Prostate gland (tissue), 2 donors: Measurements from ENCODE around the gene MMRN1. TPM values are rescaled to one million over a fixed set of nuclear protein-coding genes. Genes with fewer than 3 reads are reported as not detected.

ENCODE experiments used
- DNase-seq: peaks from one replicate; pipeline ENCODE4 v3.0.0-alpha.2; 2019; ENCODE audit warnings: low spot score
- H3K27ac ChIP-seq, 2 donors: fragments of 200-600 bp; sonication (generic); 2 replicates each; pipeline ENCODE4 v1.5.1; 2017 to 2019
- H3K27me3 ChIP-seq: fragments of 200-600 bp; sonication (generic); replicated peaks from 2 replicates; pipeline ENCODE4 v1.5.1; 2019; ENCODE audit not compliant: insufficient read depth
- H3K36me3 ChIP-seq, 2 donors: fragments of 200-600 bp; sonication (generic); 1 replicate in 1 of 2; 2 replicates in 1 of 2; pipeline versions ENCODE4 v1.5.1 to v1.8.1; 2017 to 2019
- H3K4me1 ChIP-seq: fragments of 200-600 bp; sonication (generic); replicated peaks from 2 replicates; pipeline ENCODE4 v1.5.1; 2019
- H3K4me3 ChIP-seq, 2 donors: fragments of 200-600 bp; sonication (generic); 2 replicates each; pipeline ENCODE4 v1.5.1; 2017 to 2019
- H3K9me3 ChIP-seq: fragments of 200-600 bp; sonication (generic); 2 replicates; pipeline ENCODE4 v1.5.1; 2017
- CTCF ChIP-seq, 4 experiments: fragments of 200-600 bp in 2 of 4; fragments of 450-650 bp in 2 of 4; sonication (generic) in 2 of 4; IDR thresholded peaks; 1 replicate in 3 of 4; 2 replicates in 1 of 4; pipeline ENCODE4 v1.5.1; 2016 to 2019; ENCODE audit warnings: antibody characterized with exemption in 4 of 4, mild to moderate bottlenecking in 2 of 4, moderate library complexity in 2 of 4
- POLR2A ChIP-seq: fragments of 450-650 bp; IDR thresholded peaks from one replicate; pipeline ENCODE4 v1.6.1; 2016; ENCODE audit warnings: antibody characterized with exemption, mild to moderate bottlenecking
- POLR2AphosphoS5 ChIP-seq: sonication (generic); formaldehyde crosslinking; IDR thresholded peaks from one replicate; pipeline ENCODE4 v1.6.1; 2017; ENCODE audit warnings: antibody characterized with exemption
- WGBS: methylation state at CpG from one replicate; pipeline ENCODE4 v1.1.5; 2018; 5-methylcytosine and 5-hydroxymethylcytosine counted together
- intact Hi-C: fragments of 100-400 bp; cut with DNase I; formaldehyde crosslinking; loops from one replicate; pipeline ENCODE4 v1.14.2; 2022
- total RNA-seq, 2 donors: library from RNA; depleted of rRNA; stranded (reverse); fragments of >200 nt; gene quantifications; one replicate each; pipeline ENCODE4 v1.1.0, GENCODE V29; 2016

MMRN1 gene
- total RNA-seq, result 10 to 100 TPM in 1 of 2 donors, 1 to 10 TPM in 1; 5.9 to 10.6 TPM

- H3K4me3 ChIP-seq, result no peak within 1 kb of the TSS
- no peaks in the 10 kb centered on the region for H3K9me3 ChIP-seq
- no peaks in the 10 kb centered on the region for H3K27me3 ChIP-seq
- WGBS, result 76% methylated on average over 11 of the region's 11 CpGs
- H3K36me3 ChIP-seq, result no peaks in the 10 kb centered on the region
- intact Hi-C loops, result no loop called here
- TF ChIP-seq POLR2AphosphoS5 (no peak), CTCF (IDR thresholded peaks at IDR 0.05) (no peak), POLR2A (no peak)
- H3K27ac ChIP-seq, result no peak within 1 kb of the TSS
- DNase-seq, result no peak
- no peaks in the 10 kb centered on the region for H3K4me1 ChIP-seq
Observed at GRCh38 chr4:89894649-89895550, at the start of gene MMRN1. Gene MMRN1, plus strand, starts transcription at chr4:89894854. Its CDS starts 118 bp downstream, at chr4:89894972.

- 50% methylated on average over 1 of the region's 1 CpG for WGBS
- Histone ChIP-seq H3K9me3 (no peaks in the 10 kb centered on the region), H3K4me1 (no peaks in the 10 kb centered on the region), H3K27me3 (no peaks in the 10 kb centered on the region), H3K27ac (peak overlapping the region in 1 of 2 donors; percentile 11), H3K4me3 (no peak overlapping the region), H3K36me3 (no peaks in the 10 kb centered on the region)
- TF ChIP-seq POLR2A, result no peak
- TF ChIP-seq POLR2AphosphoS5, result peak; percentile 73
- peak; percentile 65 for DNase-seq
- intact Hi-C loops, result no loop called here
Observed at GRCh38 chr4:89847571-89848325, 46.9 kb upstream of the MMRN1 start.

- intact Hi-C loops, result no loop called here
- no peaks in the 10 kb centered on the region for H3K4me1 ChIP-seq
- H3K9me3 ChIP-seq, result no peaks in the 10 kb centered on the region
- no peak for DNase-seq
- no peaks in the 10 kb centered on the region for H3K36me3 ChIP-seq
- H3K27ac ChIP-seq, result no peak overlapping the region
- no peak for TF ChIP-seq POLR2AphosphoS5
- TF ChIP-seq POLR2A, result no peak
- no peak for TF ChIP-seq CTCF (IDR thresholded peaks at IDR 0.05)
- 75% methylated on average over 3 of the region's 3 CpGs for WGBS
- H3K4me3 ChIP-seq, result no peak overlapping the region
- no peaks in the 10 kb centered on the region for H3K27me3 ChIP-seq
Observed at GRCh38 chr4:89855236-89855635, 39.4 kb upstream of the MMRN1 start.

GRCh38 chr4:89860971-89861370, 33.7 kb upstream of the MMRN1 start:
- H3K4me3 ChIP-seq, result no peak overlapping the region
- no peaks in the 10 kb centered on the region for H3K36me3 ChIP-seq
- no peak overlapping the region for H3K27ac ChIP-seq
- H3K4me1 ChIP-seq, result no peaks in the 10 kb centered on the region
- intact Hi-C loops, result no loop called here
- DNase-seq, result no peak
- no peaks in the 10 kb centered on the region for H3K27me3 ChIP-seq
- WGBS, result 92% methylated on average over 5 of the region's 5 CpGs
- no peaks in the 10 kb centered on the region for H3K9me3 ChIP-seq
- TF ChIP-seq POLR2AphosphoS5 (no peak), CTCF (IDR thresholded peaks at IDR 0.05) (no peak), POLR2A (no peak)

- Histone ChIP-seq H3K9me3 (no peaks in the 10 kb centered on the region), H3K4me1 (no peaks in the 10 kb centered on the region), H3K36me3 (no peaks in the 10 kb centered on the region), H3K4me3 (no peak overlapping the region), H3K27ac (no peak overlapping the region), H3K27me3 (no peaks in the 10 kb centered on the region)
- intact Hi-C loops, result no loop called here
- 61% methylated on average over 5 of the region's 5 CpGs for WGBS
- DNase-seq, result no peak
- TF ChIP-seq POLR2A (no peak), POLR2AphosphoS5 (no peak)
Observed at GRCh38 chr4:89863533-89863932, 31.1 kb upstream of the MMRN1 start.
